Measurements from ENCODE around the gene GNAQ. TPM values are rescaled to one million over a fixed set of nuclear protein-coding genes. Genes with fewer than 3 reads are reported as not detected.

The GNAQ gene
- total RNA-seq, 1 donor = 43.8 TPM

DNA sequence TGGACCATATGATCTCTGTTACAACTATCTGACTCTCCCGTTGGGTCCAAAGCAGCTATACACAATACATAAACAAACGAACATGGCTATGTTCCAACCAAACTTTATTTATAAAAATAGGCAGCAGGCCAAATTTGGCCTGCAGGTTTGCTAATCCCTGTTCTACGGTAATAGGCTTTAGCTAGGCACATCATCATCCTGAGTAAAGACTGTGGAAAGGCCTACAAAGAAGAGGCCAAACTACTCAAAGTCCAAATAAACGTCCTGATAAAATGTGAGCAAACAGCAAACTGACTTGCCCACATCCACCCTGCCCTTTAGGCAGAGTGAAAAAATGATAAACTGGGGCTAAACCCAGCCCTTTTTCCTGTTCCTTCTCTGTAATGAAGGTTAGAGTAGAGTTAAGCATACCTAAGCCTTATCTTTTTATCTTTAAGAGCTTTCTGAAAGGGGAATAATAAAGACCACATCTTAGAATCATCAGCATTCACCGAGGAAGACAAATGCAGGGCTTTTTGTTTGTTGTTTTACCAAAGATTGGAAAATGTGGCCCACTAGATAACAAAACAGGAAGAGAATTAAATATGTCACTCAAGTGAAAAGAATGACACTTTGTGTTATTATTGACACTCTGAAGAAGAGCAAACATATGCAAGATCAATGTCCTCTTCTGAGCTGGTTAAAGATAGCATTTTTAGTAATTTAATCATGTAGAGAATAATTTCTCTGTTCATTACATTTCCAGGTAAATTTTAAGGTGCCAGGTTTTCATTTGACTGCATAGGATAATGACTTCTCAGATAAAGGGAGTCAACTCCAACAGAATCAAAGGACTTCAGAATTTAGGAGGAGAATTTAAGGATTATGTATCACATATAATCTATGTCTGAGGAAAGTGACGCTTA, 223.5 kb downstream of the GNAQ start:
- no peak overlapping the region for H3K4me3 ChIP-seq (ENCODE audit: low read length)
- no peaks in the 10 kb centered on the region for H3K9me3 ChIP-seq (ENCODE audit: low read depth, low read length)
- peaks cover 5% of the 10 kb centered on the region for H3K4me1 ChIP-seq (ENCODE audit: insufficient read depth, low read length)
- H3K27me3 ChIP-seq (ENCODE audit: insufficient read depth, low read length) = no peaks in the 10 kb centered on the region

DNA sequence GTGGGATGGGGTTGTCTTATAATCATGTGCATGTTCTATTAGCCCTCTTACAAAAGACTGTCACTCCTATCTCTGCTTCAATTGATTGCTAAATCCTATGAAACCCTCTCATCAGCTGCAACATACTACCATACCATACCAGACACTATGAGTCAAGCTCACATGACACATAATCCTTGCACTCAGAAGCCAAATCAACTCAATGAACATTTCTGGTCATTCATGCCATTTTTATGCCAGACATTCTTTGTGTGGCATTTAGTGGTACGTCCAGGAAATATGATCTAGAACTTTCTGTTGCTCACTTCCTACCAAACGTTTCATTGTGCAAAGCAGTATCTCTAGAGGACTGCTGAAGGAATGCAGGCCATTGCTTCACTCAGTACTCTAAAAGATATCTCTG, 224.3 kb downstream of the GNAQ start:
- Histone ChIP-seq H3K9me3 (ENCODE audit: low read depth, low read length) (no peaks in the 10 kb centered on the region), H3K27me3 (ENCODE audit: insufficient read depth, low read length) (no peaks in the 10 kb centered on the region), H3K4me3 (ENCODE audit: low read length) (no peak overlapping the region), H3K4me1 (ENCODE audit: insufficient read depth, low read length) (peaks cover 5% of the 10 kb centered on the region)

DNA sequence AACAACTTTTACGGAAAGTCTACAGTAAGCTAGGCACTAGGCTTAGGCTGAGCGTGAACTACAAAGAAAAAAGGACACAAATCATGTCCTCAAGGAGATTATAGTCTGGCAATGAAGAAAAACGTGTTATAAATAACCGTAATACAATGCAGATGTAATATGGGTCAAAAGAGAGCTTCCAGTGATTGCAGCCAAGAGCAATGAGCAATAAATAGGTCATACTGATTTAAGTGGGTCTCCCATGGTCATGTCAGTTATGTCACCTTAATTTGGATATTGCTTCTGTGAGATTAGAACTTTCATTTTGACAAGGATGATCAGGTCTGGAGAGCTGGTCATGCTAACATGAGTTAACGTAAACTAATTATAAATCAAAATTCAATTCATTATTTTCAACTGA, 224.9 kb downstream of the GNAQ start:
- H3K4me3 ChIP-seq (ENCODE audit: low read length) = no peak overlapping the region
- no peaks in the 10 kb centered on the region for H3K27me3 ChIP-seq (ENCODE audit: insufficient read depth, low read length)
- no peaks in the 10 kb centered on the region for H3K9me3 ChIP-seq (ENCODE audit: low read depth, low read length)
- H3K4me1 ChIP-seq (ENCODE audit: insufficient read depth, low read length) = peaks cover 5% of the 10 kb centered on the region

DNA sequence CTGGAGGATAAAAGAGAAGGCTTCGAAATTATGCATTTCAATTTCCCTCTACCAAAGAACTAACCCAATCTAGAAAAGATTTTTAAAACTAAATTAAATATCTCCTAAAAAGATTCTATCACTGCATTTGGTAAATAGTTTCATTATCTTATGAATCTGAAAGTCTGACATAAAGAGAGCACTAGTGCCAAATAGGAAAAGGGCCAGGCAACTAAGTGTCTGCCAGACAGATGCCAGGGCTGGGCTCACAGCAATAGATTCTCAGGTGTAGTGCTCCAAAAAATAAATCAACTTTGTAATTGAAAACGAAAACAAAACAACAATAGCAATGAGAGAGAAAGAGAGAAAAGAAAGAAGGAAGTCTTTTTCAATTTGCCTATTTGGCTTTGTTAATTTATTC, 225.8 kb downstream of the GNAQ start:
- Histone ChIP-seq H3K4me3 (ENCODE audit: low read length) (no peak overlapping the region), H3K27me3 (ENCODE audit: insufficient read depth, low read length) (no peaks in the 10 kb centered on the region), H3K9me3 (ENCODE audit: low read depth, low read length) (no peaks in the 10 kb centered on the region), H3K4me1 (ENCODE audit: insufficient read depth, low read length) (peaks cover 5% of the 10 kb centered on the region)

DNA sequence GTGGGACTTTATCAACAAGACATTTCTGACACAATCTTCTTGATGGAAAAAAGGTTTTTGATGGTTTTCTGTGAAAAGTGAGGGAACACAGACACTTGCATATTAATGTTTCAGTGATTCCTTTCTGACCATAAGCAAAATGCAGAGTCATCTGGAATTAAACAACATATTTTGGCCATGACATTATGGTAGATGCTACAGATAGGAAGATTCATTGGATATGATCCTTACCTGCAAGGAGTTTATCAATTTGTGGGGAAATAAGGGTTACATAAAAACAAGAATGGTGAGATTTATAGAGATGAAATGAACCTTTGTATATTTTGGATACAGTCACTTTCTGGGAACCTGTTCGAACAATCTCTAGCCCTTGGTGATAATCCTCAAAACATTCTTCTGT, 228.2 kb downstream of the GNAQ start:
- no peaks in the 10 kb centered on the region for H3K27me3 ChIP-seq (ENCODE audit: insufficient read depth, low read length)
- peaks cover 5% of the 10 kb centered on the region for H3K4me1 ChIP-seq (ENCODE audit: insufficient read depth, low read length)
- H3K4me3 ChIP-seq (ENCODE audit: low read length) = no peak overlapping the region
- H3K9me3 ChIP-seq (ENCODE audit: low read depth, low read length) = no peaks in the 10 kb centered on the region

DNA sequence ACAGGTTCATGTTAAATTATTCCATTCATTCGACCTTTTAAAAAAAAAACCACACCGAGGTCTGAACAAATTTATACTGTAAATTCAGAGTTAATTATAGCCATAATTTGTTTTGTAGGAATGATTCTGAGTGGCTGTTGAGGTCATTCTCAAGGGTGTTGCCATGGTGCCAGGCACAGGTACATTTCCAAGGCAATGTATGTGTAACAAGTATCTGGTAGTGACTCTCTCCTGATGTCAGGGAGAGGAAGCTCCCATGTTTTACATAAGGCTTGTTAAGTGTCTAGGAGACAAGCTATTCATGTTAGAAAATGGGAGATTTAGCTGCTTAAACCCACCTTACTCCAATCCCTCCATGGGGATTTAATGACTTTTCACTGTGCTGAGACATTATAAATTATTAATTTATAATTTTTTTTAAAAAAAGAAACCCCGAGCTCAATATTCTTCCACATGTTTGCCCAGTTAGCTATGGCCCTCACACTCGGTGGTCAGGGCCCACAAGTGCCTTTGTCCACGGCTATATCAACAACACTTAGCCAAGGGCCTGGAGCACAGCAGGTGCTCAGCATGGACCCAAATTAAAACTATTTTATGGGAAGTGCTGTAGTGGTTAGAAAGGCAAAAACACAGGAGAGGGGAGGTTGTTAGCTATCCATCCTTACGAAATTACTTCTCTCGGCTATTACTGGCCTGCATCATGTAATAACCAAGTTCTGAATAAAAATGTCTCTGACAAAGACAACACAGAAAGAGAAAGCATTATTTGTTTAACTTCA, 228.9 kb downstream of the GNAQ start:
- Histone ChIP-seq H3K27me3 (ENCODE audit: insufficient read depth, low read length) (no peaks in the 10 kb centered on the region), H3K4me3 (ENCODE audit: low read length) (no peak overlapping the region), H3K9me3 (ENCODE audit: low read depth, low read length) (no peaks in the 10 kb centered on the region), H3K4me1 (ENCODE audit: insufficient read depth, low read length) (peaks cover under 1% of the 10 kb centered on the region)

DNA sequence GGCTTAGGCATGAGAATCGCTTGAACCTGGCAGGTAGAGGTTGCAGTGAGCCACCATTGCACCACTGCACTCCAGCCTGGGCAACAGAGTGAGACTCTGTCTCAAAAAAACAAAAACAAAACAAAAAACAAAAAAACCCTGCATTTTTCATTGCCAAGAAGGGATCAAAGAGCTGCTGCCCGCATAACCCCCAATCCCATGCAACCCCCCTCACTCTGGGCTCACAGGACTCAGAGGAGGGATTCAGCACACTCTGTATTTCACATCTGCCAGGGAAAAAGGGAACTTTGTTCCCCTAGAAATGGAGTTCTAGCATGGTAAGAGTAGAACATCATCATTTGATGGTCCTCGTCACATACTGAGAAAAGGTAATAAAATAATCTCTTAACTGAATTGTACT, 229.5 kb downstream of the GNAQ start:
- no peak overlapping the region for H3K4me3 ChIP-seq (ENCODE audit: low read length)
- no peaks in the 10 kb centered on the region for H3K27me3 ChIP-seq (ENCODE audit: insufficient read depth, low read length)
- no peaks in the 10 kb centered on the region for H3K4me1 ChIP-seq (ENCODE audit: insufficient read depth, low read length)
- H3K9me3 ChIP-seq (ENCODE audit: low read depth, low read length) = no peaks in the 10 kb centered on the region

DNA sequence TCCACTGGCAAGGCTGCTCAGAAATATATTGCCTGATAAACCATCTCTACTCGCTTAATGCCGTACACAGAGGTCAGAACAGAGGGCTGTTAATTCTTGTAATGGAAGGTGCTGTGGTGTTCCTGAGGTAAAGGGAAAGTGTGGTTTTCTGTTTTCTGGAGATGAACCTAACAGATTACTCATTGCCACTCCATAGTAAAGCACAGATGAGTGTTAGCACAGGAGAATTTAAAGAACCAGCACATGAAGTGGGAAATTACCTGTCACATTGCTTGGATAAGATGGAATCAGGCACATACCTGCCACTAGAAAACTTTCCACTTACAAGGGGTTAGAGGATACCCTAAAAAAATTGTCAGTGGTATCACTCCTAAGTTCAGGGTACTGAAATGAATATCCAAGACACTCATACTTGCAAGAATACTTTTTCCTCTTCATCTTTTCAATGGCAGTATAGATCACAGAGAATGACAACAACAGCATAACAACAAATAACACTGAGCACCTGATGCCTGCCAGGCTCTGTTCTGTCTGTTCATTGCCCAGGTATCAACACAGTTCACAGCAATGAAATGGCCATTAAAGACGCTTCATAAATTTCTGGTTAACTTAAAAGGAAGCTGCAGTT, 230.6 kb downstream of the GNAQ start:
- Histone ChIP-seq H3K9me3 (ENCODE audit: low read depth, low read length) (no peaks in the 10 kb centered on the region), H3K4me1 (ENCODE audit: insufficient read depth, low read length) (no peaks in the 10 kb centered on the region), H3K27me3 (ENCODE audit: insufficient read depth, low read length) (no peaks in the 10 kb centered on the region), H3K4me3 (ENCODE audit: low read length) (no peak overlapping the region)

DNA sequence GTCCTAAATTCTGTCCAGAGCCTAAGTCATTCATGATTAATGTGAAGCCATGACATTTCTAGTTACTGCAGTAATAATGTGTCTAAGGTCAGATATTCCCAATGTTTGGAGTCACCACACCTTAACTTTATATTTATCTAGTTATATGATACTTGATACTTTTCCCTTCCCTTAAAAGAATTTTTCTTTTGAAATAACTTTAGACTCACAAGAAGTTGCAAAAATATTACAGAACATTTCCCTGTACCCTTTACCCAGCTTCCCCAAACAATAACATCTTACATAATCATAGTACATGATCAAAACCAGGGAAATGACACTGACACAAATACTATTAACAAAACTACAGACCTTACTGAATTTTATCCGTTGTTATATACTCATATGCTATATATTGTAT, 233.5 kb downstream of the GNAQ start:
- Histone ChIP-seq H3K4me3 (ENCODE audit: low read length) (no peak overlapping the region), H3K4me1 (ENCODE audit: insufficient read depth, low read length) (no peaks in the 10 kb centered on the region), H3K27me3 (ENCODE audit: insufficient read depth, low read length) (no peaks in the 10 kb centered on the region), H3K9me3 (ENCODE audit: low read depth, low read length) (no peaks in the 10 kb centered on the region)

DNA sequence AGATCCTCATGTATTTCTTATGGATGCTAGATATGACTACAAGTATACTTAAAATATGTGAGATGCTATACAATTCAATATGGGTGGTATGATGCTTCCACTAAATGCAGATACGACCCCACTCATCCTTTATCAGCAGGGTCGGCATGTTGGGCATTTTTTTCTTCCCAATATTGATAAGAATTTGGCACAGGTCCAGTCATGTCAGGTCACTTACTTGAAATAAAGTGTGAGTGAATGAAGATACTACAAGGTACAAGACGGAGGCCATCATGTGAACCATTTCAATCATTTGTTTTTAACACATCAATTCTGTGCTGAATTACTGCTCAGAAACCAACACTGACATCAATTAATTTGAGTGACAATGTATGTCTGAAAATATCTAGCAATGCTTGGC, 236.6 kb downstream of the GNAQ start:
- Histone ChIP-seq H3K4me1 (ENCODE audit: insufficient read depth, low read length) (no peaks in the 10 kb centered on the region), H3K27me3 (ENCODE audit: insufficient read depth, low read length) (no peaks in the 10 kb centered on the region), H3K9me3 (ENCODE audit: low read depth, low read length) (no peaks in the 10 kb centered on the region), H3K4me3 (ENCODE audit: low read length) (no peak overlapping the region)

DNA sequence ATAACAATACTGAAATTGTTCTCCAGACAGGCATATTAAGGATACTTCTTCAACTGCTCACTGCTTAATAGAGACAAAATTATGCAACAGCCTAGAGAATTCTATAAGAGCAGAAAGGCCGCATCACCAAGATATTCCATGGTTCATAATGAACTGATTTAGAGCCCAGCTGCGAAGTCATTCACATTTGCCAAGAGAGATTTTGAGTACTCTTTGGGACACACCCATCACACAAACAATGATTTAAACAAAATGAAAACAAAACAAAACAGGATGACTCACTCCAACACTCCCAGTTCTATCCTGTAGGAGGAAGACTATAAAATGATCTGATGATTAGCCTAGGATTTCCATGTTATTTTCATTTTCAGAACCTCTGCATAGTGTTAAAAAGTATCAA, 237.8 kb downstream of the GNAQ start:
- H3K4me3 ChIP-seq (ENCODE audit: low read length) = no peak overlapping the region
- no peaks in the 10 kb centered on the region for H3K9me3 ChIP-seq (ENCODE audit: low read depth, low read length)
- H3K4me1 ChIP-seq (ENCODE audit: insufficient read depth, low read length) = no peaks in the 10 kb centered on the region
- no peaks in the 10 kb centered on the region for H3K27me3 ChIP-seq (ENCODE audit: insufficient read depth, low read length)

DNA sequence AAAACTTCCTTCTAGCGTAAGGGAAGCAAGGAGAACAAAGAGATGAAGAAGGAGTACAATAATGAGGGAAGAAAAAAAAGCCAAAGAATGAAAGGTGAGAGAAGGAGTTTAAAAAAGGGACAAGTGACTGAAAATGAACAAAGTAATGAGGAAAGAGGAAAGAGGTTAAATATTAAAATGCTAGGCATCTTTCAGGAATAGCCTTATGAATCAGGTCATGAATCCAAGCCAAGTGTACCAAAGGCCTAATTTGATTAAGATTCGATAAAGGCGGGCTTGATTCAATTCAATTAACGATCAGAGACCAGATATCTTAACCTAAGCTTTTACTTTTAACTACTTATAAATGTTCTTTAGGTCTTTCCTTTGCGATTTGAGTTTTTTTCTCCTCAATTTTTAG, 241.7 kb downstream of the GNAQ start:
- Histone ChIP-seq H3K9me3 (ENCODE audit: low read depth, low read length) (no peaks in the 10 kb centered on the region), H3K4me3 (ENCODE audit: low read length) (no peak overlapping the region), H3K27me3 (ENCODE audit: insufficient read depth, low read length) (no peaks in the 10 kb centered on the region), H3K4me1 (ENCODE audit: insufficient read depth, low read length) (no peaks in the 10 kb centered on the region)

DNA sequence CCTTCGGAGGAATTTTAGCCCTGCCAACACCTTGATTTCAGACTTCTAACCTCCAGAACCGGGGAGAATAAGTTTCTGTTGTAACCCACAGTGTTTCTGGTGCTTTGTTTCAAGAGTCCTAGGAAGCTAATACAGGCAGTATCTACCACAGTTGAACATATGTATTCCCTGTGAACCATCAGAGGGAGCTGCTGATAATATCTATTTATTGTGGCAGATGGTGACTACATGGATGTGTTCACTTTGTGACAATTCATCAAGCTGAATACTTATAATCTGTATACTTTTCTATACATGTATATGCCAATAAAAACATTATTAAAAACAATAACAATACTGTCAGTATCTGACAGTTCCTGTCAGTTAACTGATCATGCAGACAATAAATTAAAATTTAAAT, 246.3 kb downstream of the GNAQ start:
- Histone ChIP-seq H3K9me3 (ENCODE audit: low read depth, low read length) (no peaks in the 10 kb centered on the region), H3K4me1 (ENCODE audit: insufficient read depth, low read length) (no peaks in the 10 kb centered on the region), H3K4me3 (ENCODE audit: low read length) (no peak overlapping the region), H3K27me3 (ENCODE audit: insufficient read depth, low read length) (no peaks in the 10 kb centered on the region)

DNA sequence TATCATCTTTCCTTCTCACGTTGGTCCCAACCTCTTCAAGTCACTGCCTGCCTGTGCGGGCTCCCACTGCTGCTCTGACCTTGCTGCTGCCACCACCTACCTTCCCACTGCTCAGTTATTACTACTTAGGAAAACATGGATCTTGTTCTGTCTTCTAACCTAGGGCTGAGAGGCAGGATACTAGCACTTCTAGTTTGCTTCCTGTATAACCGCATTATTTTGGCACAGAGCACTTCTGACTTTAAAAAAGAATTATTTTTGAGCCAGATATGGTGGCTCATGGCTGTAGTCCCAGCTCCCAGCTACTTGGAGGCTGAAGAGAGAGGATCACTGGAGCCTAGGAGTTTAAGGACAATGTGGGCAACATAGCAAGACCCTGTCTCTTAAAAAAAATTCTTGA, 248.1 kb downstream of the GNAQ start:
- H3K4me1 ChIP-seq (ENCODE audit: insufficient read depth, low read length) = no peaks in the 10 kb centered on the region
- H3K27me3 ChIP-seq (ENCODE audit: insufficient read depth, low read length) = no peaks in the 10 kb centered on the region
- H3K4me3 ChIP-seq (ENCODE audit: low read length) = no peak overlapping the region
- H3K9me3 ChIP-seq (ENCODE audit: low read depth, low read length) = no peaks in the 10 kb centered on the region

DNA sequence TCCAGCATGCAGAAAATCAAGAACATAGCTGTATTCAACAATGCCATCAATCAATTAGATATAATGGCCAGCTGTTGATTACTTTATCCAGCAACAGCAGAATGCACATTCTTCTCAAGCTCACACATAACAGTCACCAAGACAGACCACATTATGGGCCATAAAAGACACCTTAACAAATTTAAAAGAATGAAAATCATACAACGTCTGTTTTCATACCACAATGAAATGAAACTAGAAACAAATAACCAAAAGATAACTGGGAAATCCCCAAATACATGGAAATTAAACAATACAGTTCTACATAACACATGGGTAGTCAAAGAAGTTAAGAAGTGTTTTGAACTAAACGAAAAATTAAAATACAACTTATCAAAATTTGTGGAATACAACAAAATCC, 252.6 kb downstream of the GNAQ start:
- no peak overlapping the region for H3K4me3 ChIP-seq (ENCODE audit: low read length)
- no peaks in the 10 kb centered on the region for H3K9me3 ChIP-seq (ENCODE audit: low read depth, low read length)
- H3K4me1 ChIP-seq (ENCODE audit: insufficient read depth, low read length) = no peaks in the 10 kb centered on the region
- no peaks in the 10 kb centered on the region for H3K27me3 ChIP-seq (ENCODE audit: insufficient read depth, low read length)
